Rectal smooth muscle tissue (tissue), 1 donor: ENCODE measurements around the gene STAT3.
A peak's percentile ranks its signal among the peaks of the same experiment; 100 is the strongest.
"Not testable (repeated sequence)": the region's sequence is repeated elsewhere in the genome, so short reads cannot be mapped to it uniquely, and the experiment has no call there.

Experiments
- H3K27ac ChIP-seq: one replicate; pipeline ENCODE4 v1.7.0; 2013; ENCODE audit warnings: low read depth, low read length, inconsistent platforms
- H3K27me3 ChIP-seq: one replicate; pipeline ENCODE4 v1.7.0; 2013; ENCODE audit warnings: low read length; ENCODE audit not compliant: control insufficient read depth, insufficient read depth
- H3K36me3 ChIP-seq: one replicate; pipeline ENCODE4 v1.7.0; 2013; ENCODE audit warnings: low read length; ENCODE audit not compliant: control insufficient read depth, insufficient read depth
- H3K4me1 ChIP-seq: one replicate; pipeline ENCODE4 v1.7.0; 2013; ENCODE audit warnings: low read length; ENCODE audit not compliant: control insufficient read depth, insufficient read depth
- H3K4me3 ChIP-seq: one replicate; pipeline ENCODE4 v1.7.0; 2013; ENCODE audit warnings: low read length
- H3K9ac ChIP-seq: one replicate; pipeline ENCODE4 v1.7.0; 2013; ENCODE audit warnings: low read length

The STAT3 gene

GRCh38 chr17:42304187-42305030, 83.8 kb downstream of the STAT3 start:
- H3K36me3 ChIP-seq: peaks cover 36% of the 10 kb centered on the region
- no peaks in the 10 kb centered on the region for H3K27me3 ChIP-seq
- no peak overlapping the region for H3K27ac ChIP-seq
- H3K9ac ChIP-seq: no peak overlapping the region
- H3K4me1 ChIP-seq: no peaks in the 10 kb centered on the region
- H3K4me3 ChIP-seq: no peak overlapping the region

- H3K4me1 ChIP-seq: no peaks in the 10 kb centered on the region
- no peak overlapping the region for H3K4me3 ChIP-seq
- no peaks in the 10 kb centered on the region for H3K27me3 ChIP-seq
- no peak overlapping the region for H3K27ac ChIP-seq
- H3K36me3 ChIP-seq: peaks cover 35% of the 10 kb centered on the region
- H3K9ac ChIP-seq: no peak overlapping the region
These were observed 84.5 kb downstream of the STAT3 start for GRCh38 chr17:42303694-42304093.

GRCh38 chr17:42301022-42301421, 87.2 kb downstream of the STAT3 start:
- no peak overlapping the region for H3K4me3 ChIP-seq
- H3K9ac ChIP-seq: no peak overlapping the region
- H3K4me1 ChIP-seq: no peaks in the 10 kb centered on the region
- H3K36me3 ChIP-seq: peaks cover 39% of the 10 kb centered on the region
- no peaks in the 10 kb centered on the region for H3K27me3 ChIP-seq
- no peak overlapping the region for H3K27ac ChIP-seq

- peaks cover 44% of the 10 kb centered on the region for H3K36me3 ChIP-seq
- not testable (repeated sequence) for H3K27ac ChIP-seq
These were observed 88.3 kb downstream of the STAT3 start for GRCh38 chr17:42299913-42300312.

GRCh38 chr17:42299361-42299760, 88.9 kb downstream of the STAT3 start:
- H3K9ac ChIP-seq, H3K27me3 ChIP-seq, H3K27ac ChIP-seq, H3K4me1 ChIP-seq, H3K4me3 ChIP-seq: not testable (repeated sequence)
- H3K36me3 ChIP-seq: peaks cover 40% of the 10 kb centered on the region

More at GRCh38 chr17:42299913-42300312, 88.3 kb downstream of the STAT3 start:
- not testable (repeated sequence) for H3K4me1 ChIP-seq, H3K4me3 ChIP-seq, H3K27me3 ChIP-seq, H3K9ac ChIP-seq

GRCh38 chr17:42297775-42298174, 90.5 kb downstream of the STAT3 start:
- not testable (repeated sequence) for H3K9ac ChIP-seq, H3K4me3 ChIP-seq, H3K27me3 ChIP-seq, H3K27ac ChIP-seq, H3K4me1 ChIP-seq
- H3K36me3 ChIP-seq: peaks cover 31% of the 10 kb centered on the region

- no peak overlapping the region for H3K9ac ChIP-seq
- no peaks in the 10 kb centered on the region for H3K4me1 ChIP-seq
- H3K4me3 ChIP-seq: no peak overlapping the region
- no peak overlapping the region for H3K27ac ChIP-seq
- peaks cover 18% of the 10 kb centered on the region for H3K36me3 ChIP-seq
- no peaks in the 10 kb centered on the region for H3K27me3 ChIP-seq
These were observed 92.2 kb downstream of the STAT3 start for GRCh38 chr17:42296012-42296411.

GRCh38 chr17:42294469-42295398, 93.5 kb downstream of the STAT3 start:
- no peak overlapping the region for H3K9ac ChIP-seq

GRCh38 chr17:42291129-42291528, 97.1 kb downstream of the STAT3 start:
- H3K4me1 ChIP-seq: peaks cover 10% of the 10 kb centered on the region
- H3K27me3 ChIP-seq: no peaks in the 10 kb centered on the region
- H3K9ac ChIP-seq: no peak overlapping the region
- no peak overlapping the region for H3K4me3 ChIP-seq
- H3K36me3 ChIP-seq: peaks cover 6% of the 10 kb centered on the region
- H3K27ac ChIP-seq: no peak overlapping the region

More at GRCh38 chr17:42294469-42295398, 93.5 kb downstream of the STAT3 start:
- Histone ChIP-seq H3K4me3 (no peak overlapping the region), H3K27ac (no peak overlapping the region), H3K4me1 (no peaks in the 10 kb centered on the region), H3K36me3 (peaks cover 16% of the 10 kb centered on the region), H3K27me3 (no peaks in the 10 kb centered on the region)

- H3K36me3 ChIP-seq: peaks cover 5% of the 10 kb centered on the region
- no peaks in the 10 kb centered on the region for H3K27me3 ChIP-seq
- H3K27ac ChIP-seq: no peak overlapping the region
- H3K4me1 ChIP-seq: peaks cover 10% of the 10 kb centered on the region
- H3K9ac ChIP-seq: no peak overlapping the region
- H3K4me3 ChIP-seq: no peak overlapping the region
These were observed 97.7 kb downstream of the STAT3 start for GRCh38 chr17:42290577-42290976.

- H3K27me3 ChIP-seq: no peaks in the 10 kb centered on the region
- peaks cover 10% of the 10 kb centered on the region for H3K4me1 ChIP-seq
- H3K27ac ChIP-seq: peak overlapping the region; percentile 85
- H3K4me3 ChIP-seq: peak overlapping the region; percentile 80
- H3K9ac ChIP-seq: no peak overlapping the region
- no peaks in the 10 kb centered on the region for H3K36me3 ChIP-seq
These were observed 98.5 kb downstream of the STAT3 start for GRCh38 chr17:42289611-42290181.
